Non-pigmented ciliary epithelial cell (primary cell): ENCODE data around the gene EPO.

Experiments used
- DNase-seq: peaks from one replicate; pipeline ENCODE4 v3.0.0-alpha.2; 2010; ENCODE audit warnings: low read depth

EPO gene

DNA sequence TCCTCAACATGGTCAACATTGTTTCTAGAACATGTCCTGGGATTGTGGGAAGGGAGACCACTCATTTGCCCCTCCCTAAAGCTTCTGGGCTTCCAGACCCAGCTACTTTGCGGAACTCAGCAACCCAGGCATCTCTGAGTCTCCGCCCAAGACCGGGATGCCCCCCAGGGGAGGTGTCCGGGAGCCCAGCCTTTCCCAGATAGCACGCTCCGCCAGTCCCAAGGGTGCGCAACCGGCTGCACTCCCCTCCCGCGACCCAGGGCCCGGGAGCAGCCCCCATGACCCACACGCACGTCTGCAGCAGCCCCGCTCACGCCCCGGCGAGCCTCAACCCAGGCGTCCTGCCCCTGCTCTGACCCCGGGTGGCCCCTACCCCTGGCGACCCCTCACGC is at the start of gene EPO:
Gene EPO, plus strand, starts transcription at position 190 of the 392 bp plus-strand sequence. CDS start 513 bp downstream, outside the sequence.
- DNase-seq: no peak

DNA sequence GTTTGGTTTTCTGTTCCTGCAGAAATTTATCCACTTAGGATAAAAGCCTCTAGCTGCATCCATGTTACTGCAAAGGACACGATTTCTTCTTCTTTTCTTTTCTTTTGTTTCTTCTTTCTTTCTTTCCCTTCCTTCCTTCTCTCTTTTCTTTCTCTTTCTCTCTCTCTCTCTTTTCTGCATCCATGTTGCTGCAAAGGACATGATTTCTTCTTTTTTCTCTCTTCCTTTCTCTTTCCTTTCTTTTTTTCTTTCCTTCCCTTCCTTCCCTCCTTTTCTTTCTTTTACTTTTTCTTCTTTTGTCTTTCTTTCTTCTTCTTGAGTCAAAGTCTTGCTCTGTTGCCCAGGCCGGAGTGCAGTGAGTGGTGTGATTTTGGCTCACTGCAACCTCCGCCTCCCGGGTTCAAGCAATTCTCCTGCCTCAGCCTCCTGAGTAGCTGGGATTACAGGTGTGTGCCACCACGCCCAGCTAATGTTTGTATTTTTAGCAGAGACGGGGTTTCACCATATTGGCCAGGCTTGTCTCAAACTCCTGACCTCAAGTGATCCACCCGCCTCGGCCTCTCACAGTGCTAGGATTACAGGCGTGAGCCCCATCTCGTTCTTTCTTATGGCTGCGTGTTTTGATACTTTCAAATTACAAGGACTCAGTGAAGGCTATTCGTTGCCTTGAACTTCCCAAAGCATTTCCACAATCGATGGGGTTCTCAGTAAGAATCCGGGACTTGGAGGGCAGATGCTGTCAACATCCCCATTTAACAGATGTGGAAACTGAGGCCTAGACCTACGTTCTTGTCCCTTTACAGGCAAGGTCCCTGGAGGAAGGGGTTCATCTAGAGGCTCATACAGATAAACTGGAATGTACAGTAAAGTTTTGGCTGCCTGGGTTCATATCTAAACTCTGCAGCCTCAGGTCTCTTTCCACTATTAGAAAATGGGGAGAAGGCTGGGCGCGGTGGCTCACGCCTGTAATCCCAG is 48.6 kb upstream of the EPO start:
- DNase-seq: no peak

DNA sequence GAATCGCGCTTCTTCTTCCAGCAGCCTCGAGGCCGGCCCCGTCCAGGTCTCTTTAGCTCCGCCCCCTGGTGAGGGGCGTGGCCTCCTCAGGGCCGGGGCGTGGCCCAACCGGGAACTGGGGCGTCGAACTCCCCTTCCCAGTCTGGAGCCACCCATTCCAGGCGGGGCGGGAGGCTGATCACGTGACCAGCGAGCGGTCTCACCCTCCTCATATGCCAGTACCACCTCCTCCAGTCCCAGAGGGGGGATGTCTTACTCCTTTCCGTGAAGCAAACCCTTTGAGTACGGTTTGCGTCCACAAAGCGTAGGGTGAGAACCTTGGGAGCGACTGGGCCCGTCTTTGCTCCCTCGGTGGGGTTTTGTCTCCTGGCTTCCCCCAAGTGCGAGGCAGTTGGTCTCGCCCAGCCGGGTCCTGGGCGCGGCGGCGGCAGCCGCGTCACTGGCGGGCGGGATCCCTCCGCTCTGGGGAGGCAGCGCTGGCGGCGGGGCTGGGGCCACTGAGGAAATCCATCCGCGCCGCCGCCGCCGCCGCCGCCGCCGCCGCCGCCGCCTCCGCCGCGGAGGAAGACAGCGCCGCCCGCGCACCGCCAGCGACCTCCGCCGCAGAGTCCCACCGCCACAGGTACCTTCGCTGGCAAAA is 46.8 kb upstream of the EPO start, which contains the start of gene GNB2:
Gene GNB2, plus strand, starts transcription at position 439 of the 640 bp plus-strand sequence. CDS start 2,526 bp downstream, outside the sequence.
- peak; percentile 97 for DNase-seq

DNA sequence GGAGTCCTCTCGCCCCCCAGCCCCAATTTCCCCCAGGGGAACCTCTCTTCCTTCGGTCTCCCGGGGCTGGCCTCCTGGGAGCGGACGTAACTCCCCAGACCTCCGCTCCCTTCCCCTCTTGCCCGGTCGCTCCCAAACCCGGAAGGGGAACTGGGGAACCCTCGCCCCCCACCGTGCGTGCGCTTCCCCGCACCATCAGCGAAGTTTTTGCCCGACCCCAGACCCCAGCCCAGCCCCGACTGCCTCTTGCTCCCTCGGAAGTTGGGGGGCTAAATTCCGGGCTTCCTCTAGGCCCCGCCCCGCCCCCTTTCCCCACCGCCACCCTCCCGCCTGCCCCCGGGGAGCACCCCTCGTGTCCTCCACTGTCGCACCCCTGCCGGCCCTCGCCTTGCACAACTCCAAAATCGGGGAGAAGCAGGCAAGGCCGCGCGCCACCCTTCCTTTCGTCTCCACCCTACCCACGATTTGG is 46.3 kb upstream of the EPO start:
- no peak for DNase-seq

DNA sequence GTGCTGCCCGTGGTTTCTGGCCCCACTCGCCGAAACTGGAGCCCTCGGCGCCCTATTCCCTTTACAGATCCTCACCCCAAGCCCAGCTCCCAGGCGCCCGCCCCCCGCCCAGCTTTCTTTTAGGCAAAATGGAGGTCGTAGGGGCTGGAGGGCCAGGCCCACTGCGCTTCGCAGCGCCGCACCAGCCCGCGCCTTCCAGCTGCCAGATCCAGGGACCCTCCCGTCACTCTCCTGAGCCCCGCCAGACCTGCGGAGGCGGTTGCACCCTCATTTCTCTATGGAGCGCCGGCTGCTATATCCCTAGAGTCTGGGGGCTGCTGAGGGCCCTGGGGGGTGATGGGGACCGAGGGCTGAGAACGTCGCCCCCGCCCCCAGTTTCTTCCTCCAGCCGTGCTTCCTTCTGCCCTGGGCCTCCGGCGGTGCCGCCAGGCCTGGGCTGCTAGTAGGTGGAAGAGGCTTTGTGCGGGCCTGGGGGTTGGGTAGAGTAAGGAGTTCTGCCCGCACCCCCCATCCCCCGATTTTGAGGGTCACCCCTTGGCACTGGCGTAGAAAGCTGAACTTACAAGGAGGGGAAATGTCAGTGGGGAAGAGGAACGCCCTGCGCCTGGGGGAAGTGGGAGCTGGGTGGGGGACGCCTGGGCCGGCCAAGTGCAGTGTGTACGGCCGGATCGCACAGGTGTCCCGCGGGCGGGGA is 45.7 kb upstream of the EPO start:
- no peak for DNase-seq

DNA sequence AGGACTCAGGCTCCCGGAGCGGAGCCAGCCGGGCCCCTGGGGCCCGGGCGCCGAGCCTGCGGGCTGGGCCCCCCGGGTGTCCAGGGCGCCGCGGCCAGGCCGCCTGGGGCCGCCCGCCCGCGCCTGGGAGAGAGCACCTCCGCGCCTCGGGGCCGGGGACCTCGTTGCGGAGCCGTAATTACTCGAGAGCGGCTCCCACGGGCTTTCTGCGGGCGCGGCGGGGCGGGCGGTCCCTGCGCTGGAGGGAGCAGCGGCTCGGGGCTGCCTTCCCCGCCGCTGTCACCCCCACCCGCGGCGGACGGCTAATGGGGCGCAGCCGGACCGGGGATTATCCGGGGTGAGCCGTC is 45.2 kb upstream of the EPO start:
- DNase-seq: no peak

DNA sequence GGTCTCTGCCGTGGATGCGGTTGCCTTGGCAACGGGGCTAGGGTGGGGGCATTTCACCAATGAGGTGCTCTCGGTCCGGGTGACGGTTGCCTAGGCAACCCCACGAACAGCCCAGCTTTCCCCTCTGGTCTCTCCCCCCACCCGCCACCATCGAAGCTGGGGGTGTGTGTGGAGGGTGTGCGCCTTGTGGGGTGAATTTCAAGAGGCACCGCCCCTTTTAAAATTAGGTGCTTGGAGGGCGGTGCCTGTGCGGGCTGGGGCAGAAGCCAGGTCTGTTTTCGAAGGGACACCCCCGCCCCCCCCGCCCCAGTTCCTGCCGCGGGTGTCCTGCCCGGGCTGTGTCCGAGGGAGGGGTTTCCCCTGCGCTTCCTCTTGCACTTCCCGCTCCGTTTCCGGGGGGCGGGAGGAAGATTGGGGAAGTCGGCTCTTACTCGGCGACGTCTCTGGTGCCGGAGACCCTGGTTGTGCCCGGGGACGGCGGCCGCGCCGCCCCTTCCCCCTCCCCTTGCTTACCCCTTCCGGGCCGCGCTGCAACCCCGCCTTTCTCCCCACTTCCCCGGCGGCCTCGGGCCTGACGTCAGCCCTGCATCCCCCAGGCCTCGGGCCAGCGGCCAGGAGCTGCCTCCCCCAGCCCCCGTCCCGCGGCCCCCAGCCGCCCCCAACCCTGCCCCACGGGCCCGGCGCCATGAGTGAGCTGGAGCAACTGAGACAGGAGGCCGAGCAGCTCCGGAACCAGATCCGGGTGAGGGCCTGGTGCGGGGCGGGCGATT is 44.5 kb upstream of the EPO start:
- DNase-seq: peak; percentile 23

DNA sequence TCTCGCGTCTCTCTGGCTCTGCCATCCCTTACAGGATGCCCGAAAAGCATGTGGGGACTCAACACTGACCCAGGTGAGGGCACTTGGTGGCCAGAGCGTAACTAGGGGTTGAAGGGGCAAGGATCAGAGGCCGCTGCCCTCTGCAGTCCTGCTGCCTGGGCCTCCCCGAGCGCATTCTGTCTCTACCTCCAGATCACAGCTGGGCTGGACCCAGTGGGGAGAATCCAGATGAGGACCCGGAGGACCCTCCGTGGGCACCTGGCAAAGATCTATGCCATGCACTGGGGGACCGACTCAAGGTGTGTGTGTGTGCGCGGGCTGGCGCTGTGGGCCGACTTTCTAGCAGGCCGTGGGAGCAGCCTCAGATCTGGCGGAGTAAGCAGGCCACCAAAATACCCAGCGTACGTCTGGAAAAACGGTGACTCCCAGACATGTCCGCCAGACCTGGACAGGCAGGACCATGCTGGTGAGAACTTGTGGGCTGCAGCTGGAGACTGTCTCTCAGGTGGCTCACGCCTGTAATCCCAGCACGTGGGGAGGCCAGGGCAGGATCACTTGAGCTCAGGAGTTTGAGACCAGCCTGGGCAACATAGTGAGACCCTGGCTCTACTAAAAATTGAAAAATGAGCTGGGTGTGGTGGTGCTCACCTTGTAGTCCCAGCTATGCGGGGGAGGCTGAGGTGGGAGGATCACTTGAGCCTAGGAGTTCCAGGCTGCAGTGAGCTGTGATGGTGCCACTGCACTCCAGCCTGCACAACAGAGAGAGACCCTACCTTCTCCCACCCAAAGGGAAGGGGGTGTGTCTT is 43.6 kb upstream of the EPO start:
- DNase-seq: no peak

DNA sequence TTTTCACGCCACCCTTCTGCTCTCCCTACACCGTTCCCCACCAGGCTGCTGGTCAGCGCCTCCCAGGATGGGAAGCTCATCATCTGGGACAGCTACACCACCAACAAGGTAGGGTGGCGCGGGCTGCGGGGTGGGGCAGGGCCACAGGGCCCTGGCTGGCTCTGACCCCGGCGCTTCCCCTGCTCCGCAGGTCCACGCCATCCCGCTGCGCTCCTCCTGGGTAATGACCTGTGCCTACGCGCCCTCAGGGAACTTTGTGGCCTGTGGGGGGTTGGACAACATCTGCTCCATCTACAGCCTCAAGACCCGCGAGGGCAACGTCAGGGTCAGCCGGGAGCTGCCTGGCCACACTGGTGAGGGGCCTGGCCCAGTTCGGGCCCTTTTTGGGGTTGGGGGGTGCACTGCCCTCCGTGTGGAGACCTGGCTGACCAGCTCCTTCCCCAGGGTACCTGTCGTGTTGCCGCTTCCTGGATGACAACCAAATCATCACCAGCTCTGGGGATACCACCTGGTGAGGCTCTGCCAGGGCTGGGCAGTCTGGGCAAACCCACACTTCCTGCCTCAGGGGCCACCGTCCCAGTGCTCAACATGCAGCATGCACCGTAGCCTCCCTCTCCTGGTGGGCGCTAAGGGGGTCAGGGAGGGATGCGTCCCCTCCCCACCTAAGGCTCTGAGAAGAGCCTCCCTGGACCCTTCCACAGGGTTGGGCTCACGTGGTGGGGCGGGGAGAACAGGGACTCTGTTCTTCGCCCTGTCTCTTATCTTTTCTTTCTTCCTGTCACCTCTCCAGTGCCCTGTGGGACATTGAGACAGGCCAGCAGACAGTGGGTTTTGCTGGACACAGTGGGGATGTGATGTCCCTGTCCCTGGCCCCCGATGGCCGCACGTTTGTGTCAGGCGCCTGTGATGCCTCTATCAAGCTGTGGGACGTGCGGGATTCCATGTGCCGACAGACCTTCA is 42.7 kb upstream of the EPO start:
- no peak for DNase-seq

DNA sequence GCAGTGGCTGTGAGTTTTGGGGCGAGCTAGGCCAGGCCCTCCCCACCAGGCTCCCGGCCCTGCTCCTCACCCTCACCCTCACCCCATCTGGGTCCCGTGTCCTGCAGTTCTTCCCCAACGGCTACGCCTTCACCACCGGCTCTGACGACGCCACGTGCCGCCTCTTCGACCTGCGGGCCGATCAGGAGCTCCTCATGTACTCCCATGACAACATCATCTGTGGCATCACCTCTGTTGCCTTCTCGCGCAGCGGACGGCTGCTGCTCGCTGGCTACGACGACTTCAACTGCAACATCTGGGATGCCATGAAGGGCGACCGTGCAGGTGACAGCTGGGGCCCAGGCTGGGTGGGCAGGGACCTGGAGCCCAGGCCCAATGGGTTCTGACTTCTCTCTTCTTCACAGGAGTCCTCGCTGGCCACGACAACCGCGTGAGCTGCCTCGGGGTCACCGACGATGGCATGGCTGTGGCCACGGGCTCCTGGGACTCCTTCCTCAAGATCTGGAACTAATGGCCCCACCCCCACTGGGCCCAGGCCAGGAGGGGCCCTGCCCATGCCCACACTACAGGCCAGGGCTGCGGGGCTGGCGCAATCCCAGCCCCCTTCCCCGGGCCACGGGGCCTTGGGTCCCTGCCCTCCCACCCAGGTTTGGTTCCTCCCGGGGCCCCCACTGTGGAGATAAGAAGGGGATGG is 41.8 kb upstream of the EPO start:
- no peak for DNase-seq

DNA sequence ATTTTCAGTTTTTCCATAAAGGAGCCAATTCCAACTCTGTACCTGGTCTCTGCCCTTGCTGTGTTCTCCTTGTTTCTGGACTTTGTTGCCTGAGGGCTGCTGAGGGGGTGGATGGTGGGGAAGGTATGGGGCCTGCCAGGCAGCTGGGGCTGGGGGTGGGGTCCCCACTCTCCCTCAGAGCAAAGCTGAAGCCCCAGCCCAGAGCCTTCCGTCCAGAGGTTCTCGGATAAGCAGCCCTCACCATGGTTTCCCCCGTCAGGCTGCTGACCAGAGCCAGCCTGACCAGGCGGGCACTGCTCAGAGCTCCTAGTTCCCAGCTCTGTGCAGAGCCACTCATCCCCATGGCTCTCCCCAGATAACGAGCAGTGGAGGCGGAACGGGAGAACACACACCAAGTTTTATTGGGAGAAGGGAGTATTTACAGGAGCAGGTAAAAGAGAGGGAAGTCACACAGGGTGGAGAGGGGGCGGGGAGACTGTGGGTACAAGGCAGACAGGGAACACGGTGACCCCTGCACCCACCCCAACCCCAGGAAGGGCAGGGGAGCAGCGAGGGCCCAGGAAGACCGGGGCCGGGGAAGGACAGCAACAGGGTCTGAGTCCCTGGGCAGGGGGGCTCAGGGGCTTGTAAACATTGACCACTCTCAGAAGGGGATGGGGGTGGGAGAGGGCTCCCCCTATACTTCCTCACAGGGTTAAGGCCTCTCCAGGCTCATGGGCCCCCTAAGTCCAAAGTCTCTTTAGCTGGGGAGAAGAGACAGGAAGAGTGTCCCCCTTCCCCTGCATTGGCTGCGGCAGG is 40.9 kb upstream of the EPO start:
- DNase-seq: no peak

DNA sequence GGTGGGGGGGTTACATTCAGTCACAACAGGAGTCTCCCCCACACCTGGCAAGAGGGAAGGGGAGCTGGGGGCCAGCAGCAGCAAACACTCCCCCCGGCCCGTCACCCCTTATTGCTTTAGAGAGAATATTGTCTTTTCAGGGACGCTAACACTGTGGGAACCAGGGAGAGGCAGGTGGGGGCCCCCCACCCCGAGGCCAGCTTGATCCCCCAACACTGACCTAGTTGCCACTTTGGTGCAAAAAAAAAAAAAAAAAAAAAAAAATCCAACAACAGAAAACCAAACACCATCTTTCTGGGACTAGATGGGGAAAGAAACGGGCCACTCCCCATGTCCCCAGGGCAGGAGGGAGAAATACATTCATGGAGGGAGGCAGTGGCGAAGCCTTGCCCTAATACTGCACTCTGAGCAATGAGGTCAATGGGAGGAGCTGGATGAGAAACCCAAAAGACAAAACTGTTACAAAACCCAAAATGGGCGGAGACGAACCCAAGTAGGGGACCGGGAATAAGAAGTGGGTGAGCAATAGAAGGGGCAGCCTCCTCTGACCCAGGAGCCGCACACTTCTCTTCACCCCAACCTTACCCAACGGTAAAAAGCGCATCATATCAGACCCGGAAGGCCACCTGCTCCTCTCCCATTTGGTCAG is 40.2 kb upstream of the EPO start:
- no peak for DNase-seq

DNA sequence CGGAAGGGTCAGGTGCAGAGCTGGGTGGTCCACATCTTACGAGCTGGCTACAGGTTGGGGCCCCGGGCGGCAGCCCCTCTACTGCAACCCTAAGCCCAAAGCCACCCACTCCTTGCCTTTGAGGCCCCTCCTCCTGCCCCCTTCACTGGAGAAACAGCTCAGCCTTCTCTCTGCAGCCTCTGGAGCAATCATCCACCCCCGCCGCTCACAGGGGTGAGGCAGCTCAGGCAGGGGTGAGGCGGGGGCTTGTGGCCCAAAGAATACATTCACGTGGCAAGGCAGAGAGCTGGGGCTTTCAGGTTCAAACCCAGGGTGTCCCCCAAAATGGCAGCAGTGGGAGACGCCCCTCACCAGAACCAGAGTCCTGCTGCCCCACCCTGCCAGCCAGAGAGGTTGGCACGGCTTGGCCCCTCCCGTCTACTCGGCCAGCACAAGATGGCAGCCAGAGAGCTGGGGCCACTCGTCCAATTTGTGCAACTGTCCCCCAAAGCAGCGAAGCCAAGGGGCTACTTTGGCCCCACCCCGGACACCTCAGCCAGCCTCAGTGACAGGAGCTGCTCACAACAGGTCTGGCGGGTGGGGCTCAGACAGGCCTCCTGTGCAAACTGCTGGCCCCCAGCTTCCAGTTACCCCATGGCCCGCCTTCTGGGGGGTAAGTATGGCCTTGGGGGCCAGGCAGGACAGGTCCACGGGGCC is 39.5 kb upstream of the EPO start:
- no peak for DNase-seq

DNA sequence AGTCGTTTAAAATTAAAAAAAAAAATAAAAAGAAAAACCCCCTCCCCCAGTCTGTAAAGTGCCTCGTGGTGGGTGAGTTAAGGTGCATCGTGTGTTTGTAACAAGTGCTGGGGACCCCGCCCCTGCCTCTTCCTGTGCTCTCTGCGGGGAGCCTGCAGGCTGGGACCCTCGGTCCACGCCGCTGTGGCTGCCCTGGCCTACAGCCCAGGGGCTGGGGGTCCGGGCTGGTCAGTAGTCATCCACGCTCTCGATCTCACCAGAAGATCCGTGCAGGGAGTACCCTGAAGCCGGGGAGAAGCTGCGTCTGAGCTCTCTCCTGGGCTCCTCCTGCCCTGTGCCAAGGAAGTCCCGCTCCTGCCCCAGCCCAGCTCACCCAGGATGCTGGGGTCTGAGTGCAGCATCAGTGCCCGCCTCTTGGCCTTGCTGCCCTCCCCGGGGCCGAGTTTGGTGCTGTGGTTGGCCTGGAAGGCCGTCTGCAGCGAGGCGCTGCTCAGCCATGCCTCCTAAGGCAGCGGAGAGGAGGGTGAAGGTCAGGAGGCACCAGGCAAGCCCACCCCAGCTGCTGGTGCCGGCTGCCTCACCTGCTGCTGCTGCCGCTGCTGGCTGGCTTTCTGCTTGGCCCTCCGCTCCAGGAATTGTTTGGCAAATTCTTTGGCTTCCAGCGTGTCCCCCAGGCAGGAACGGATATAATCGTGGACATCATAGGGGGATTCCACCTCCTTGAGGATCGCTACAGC is 38.6 kb upstream of the EPO start:
- no peak for DNase-seq

DNA sequence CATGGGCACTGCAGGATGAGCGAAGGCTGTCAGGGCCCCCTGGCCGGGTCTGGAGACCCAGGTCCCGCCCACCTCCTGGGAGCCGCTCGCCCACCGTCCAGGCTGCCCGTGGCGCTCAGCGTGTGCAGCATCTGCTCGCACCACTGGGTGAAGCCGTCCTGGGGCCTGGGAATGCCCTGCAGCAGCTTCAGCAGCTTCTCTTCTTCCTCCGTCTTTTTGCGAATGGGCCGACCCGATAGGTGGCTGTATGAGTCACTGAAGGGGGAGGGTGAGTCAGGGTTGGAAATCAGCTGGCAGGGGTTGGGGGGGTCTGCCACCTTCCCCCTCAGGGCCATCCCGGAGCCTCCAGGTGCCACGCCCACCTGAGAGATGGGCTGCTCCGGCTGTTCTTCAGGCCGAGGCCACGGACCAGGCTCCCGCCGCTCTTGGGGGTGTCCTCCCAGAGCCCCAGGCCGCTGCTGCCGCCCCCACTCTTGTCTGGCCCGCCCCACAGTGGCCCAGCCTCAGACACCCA is 38.0 kb upstream of the EPO start:
- no peak for DNase-seq

DNA sequence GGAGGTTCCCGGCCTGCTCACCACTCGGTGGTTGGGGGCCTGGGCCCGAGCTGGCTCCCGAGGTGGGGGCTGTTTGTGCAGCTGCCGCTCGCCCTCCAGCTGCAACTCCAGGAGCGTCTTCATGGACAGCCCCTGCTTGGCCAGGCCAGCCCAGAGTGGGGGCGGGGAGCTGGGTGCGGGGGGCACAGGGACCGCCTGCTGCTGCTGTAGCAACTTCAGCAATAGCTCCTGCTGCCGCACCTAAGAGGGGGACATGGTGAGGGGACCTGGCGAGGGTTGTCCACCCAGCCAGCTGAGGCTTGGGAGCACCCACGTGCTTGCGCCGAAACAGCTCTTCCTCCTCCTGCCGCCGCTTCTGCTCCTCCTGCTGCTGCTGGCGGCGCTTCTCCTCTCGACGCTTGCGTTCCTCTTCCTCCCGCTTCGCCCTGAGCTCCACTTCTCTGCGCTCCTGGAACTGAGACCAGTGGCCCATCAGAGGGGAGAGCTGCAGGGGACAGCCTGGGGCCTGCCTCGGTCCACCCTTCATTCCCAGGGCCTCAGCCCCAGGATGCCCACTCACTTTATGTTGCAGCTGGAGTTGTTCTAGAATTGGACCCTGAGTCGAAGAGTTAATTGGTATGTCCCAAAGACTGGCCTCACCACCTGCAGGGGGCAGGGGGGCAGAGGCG is 37.1 kb upstream of the EPO start:
- DNase-seq: no peak
